RWPE2 (cell line): ENCODE data around the gene KBTBD12.

Experiments used
- ATAC-seq: fragments of 200-7000 bp; cut with Tn5 transposase; 3 replicates; pipeline ENCODE4 v1.9.1; 2021; ENCODE audit warnings: low read depth
- DNase-seq: peaks from one replicate; pipeline ENCODE4 v3.0.0-alpha.2; 2020; ENCODE audit warnings: low spot score
- H3K27ac ChIP-seq: fragments of 450-650 bp; 2 replicates; pipeline ENCODE4 v1.5.1; 2017; ENCODE audit warnings: mild to moderate bottlenecking; ENCODE audit not compliant: poor library complexity, severe bottlenecking
- H3K27me3 ChIP-seq: fragments of 250-450 bp; sonication (Bioruptor Pico); 2 replicates; pipeline ENCODE4 v1.5.1; 2021; ENCODE audit warnings: mild to moderate bottlenecking, moderate library complexity; ENCODE audit not compliant: insufficient read depth, poor library complexity, severe bottlenecking
- H3K36me3 ChIP-seq: fragments of 250-450 bp; sonication (Bioruptor Pico); 2 replicates; pipeline ENCODE4 v1.5.1; 2020; ENCODE audit warnings: low read depth, mild to moderate bottlenecking, moderate library complexity
- H3K4me1 ChIP-seq: fragments of 250-450 bp; sonication (Bioruptor Pico); 2 replicates; pipeline ENCODE4 v1.5.1; 2021; ENCODE audit warnings: mild to moderate bottlenecking, moderate library complexity; ENCODE audit not compliant: insufficient read depth, poor library complexity, severe bottlenecking
- H3K4me3 ChIP-seq: fragments of 250-450 bp; sonication (Bioruptor Pico); 2 replicates; pipeline ENCODE4 v1.5.1; 2021; ENCODE audit warnings: mild to moderate bottlenecking, moderate library complexity; ENCODE audit not compliant: severe bottlenecking
- H3K9me3 ChIP-seq: fragments of 250-450 bp; sonication (Bioruptor Pico); 2 replicates; pipeline ENCODE4 v1.5.1; 2021; ENCODE audit warnings: mild to moderate bottlenecking, moderate library complexity; ENCODE audit not compliant: severe bottlenecking
- TF ChIP-seq, protein P1 (sequence below): fragments of 450-650 bp; IDR thresholded peaks from one replicate; pipeline ENCODE4 v1.5.1; 2017; ENCODE audit warnings: mild to moderate bottlenecking, moderate library complexity; ENCODE audit not compliant: poor library complexity, severe bottlenecking

KBTBD12 gene

DNA sequence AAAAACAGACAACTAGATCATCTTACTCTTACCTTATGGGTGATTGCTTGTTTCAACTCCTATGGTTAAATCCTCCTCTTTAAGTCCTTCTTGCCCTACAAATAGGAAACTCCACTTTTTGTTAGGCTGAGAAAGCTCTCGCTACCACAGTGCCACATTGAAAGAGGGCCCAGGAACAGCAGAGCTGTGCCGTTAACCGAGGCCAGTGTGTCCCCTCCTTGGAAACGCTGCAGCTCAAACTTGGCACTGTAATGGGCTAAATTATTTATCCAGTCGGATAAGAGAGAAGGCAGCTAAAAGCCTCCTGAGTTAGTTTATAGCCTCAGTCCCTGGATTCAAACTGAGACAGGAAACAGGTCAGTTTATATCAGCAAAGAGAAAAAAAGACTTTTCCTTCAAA is 46.1 kb downstream of the KBTBD12 start:
- Histone ChIP-seq H3K4me3 (no peak overlapping the region), H3K27me3 (no peaks in the 10 kb centered on the region), H3K9me3 (no peaks in the 10 kb centered on the region), H3K36me3 (no peaks in the 10 kb centered on the region), H3K4me1 (peaks cover 5% of the 10 kb centered on the region), H3K27ac (no peak overlapping the region)
- TF ChIP-seq, protein P1, sequence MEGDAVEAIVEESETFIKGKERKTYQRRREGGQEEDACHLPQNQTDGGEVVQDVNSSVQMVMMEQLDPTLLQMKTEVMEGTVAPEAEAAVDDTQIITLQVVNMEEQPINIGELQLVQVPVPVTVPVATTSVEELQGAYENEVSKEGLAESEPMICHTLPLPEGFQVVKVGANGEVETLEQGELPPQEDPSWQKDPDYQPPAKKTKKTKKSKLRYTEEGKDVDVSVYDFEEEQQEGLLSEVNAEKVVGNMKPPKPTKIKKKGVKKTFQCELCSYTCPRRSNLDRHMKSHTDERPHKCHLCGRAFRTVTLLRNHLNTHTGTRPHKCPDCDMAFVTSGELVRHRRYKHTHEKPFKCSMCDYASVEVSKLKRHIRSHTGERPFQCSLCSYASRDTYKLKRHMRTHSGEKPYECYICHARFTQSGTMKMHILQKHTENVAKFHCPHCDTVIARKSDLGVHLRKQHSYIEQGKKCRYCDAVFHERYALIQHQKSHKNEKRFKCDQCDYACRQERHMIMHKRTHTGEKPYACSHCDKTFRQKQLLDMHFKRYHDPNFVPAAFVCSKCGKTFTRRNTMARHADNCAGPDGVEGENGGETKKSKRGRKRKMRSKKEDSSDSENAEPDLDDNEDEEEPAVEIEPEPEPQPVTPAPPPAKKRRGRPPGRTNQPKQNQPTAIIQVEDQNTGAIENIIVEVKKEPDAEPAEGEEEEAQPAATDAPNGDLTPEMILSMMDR: no peak
- DNase-seq: no peak
- ATAC-seq: no peak

DNA sequence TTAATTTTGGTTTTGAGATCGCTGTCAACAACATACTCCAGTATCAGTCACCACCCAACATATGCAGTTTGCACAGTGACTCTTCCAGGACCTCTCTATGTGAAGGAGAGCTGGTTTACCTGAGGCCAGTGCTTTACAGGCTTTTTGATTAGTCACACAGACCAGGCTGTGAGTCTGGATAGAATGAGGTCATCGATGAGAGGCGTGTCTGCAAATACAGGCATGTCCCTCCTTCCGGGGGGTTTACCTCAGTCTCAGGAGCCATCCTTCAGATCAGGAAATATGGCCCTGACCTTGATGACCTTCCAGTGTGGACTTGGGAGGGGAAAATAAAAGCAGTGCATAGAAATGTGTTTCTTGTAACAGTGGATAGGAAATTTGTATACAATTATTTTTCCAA is 46.9 kb downstream of the KBTBD12 start:
- H3K9me3 ChIP-seq: no peaks in the 10 kb centered on the region
- TF ChIP-seq, protein P1: no peak
- ATAC-seq (peak; percentile 98), DNase-seq (no peak)
- no peaks in the 10 kb centered on the region for H3K27me3 ChIP-seq
- H3K4me3 ChIP-seq: no peak overlapping the region
- H3K4me1 ChIP-seq: peaks cover 5% of the 10 kb centered on the region
- H3K36me3 ChIP-seq: no peaks in the 10 kb centered on the region
- H3K27ac ChIP-seq: peak overlapping the region; percentile 5

DNA sequence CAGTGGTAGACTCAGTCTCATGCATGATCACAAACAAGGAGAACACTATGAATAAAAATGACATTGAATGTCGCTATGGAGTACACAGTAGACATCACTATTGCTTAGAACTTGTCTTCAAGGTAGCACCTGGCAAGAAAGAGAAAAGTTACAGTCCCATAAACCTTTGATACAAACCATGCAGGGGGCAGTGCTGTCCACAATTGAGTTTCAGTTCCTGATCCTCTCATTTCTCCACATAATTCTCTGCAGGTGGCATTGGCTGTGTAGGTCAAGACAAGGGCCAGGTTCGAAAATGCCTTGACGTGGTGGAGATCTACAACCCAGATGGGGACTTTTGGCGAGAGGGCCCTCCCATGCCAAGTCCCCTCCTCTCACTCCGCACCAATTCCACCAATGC is 47.9 kb downstream of the KBTBD12 start:
- TF ChIP-seq, protein P1: no peak
- Histone ChIP-seq H3K4me3 (no peak overlapping the region), H3K36me3 (no peaks in the 10 kb centered on the region), H3K9me3 (no peaks in the 10 kb centered on the region), H3K4me1 (peaks cover 5% of the 10 kb centered on the region), H3K27ac (no peak overlapping the region), H3K27me3 (no peaks in the 10 kb centered on the region)
- ATAC-seq (no peak), DNase-seq (no peak)

DNA sequence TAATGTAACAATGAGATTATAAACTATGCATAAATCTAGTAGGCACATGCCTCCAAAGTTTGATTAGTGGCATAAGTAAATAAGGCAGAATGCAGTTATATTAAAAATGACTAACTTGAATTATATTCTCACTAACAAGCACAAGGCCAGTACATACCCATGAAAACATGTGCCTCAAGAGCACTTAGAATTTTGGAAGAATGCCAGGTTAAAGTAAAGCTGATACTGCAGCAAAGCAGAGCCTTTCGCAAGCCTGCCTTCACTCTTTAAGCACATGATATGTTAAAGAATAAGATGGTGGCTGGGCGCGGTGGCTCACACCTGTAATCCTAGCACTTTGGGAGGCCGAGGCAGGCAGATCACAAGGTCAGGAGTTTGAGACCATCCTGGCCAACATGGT is 49.0 kb downstream of the KBTBD12 start:
- Histone ChIP-seq H3K27me3 (no peaks in the 10 kb centered on the region), H3K27ac (no peak overlapping the region)
- peak; percentile 23; the same call in 1 of the 3 replicates for ATAC-seq

DNA sequence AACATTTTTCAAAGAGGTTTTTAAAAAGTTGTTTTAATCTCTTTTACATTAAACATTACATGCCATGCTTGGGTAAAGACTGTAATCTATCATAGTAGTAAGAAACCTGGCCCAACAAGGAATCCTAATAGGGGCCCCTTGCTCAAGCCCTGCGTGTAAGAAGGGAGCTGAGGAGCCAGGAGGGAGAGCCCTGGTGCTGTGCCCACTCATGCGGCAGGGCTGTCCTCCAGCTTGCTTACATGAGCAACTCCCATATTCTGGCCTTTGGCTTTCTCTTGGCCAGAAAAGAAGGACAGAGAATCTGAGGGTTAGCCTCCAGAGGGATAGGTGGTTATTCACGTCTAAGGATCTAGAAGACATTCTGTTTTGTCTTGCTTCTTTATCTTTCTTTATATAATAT is 49.8 kb downstream of the KBTBD12 start:
- no peak for ATAC-seq
- no peak overlapping the region for H3K4me3 ChIP-seq
- no peaks in the 10 kb centered on the region for H3K9me3 ChIP-seq
- DNase-seq: no peak
- no peaks in the 10 kb centered on the region for H3K27me3 ChIP-seq
- TF ChIP-seq, protein P1: no peak
- no peaks in the 10 kb centered on the region for H3K36me3 ChIP-seq
- H3K27ac ChIP-seq: no peak overlapping the region
- H3K4me1 ChIP-seq: peaks cover 5% of the 10 kb centered on the region

More for the DNA sequence above, 49.0 kb downstream of the KBTBD12 start:
- Histone ChIP-seq H3K4me3 (no peak overlapping the region), H3K36me3 (no peaks in the 10 kb centered on the region), H3K9me3 (no peaks in the 10 kb centered on the region), H3K4me1 (peaks cover 5% of the 10 kb centered on the region)
- TF ChIP-seq, protein P1: no peak
- no peak for DNase-seq
